Ovary (tissue), 3 donors: ENCODE measurements around the gene NPIPB12.
"Not testable (repeated sequence)": the region's sequence is repeated elsewhere in the genome, so short reads cannot be mapped to it uniquely, and the experiment has no call there.

Experiments
- CTCF ChIP-seq, 3 donors: fragments of 450-650 bp in 2 of 3; fragments of 200-600 bp in 1 of 3; IDR thresholded peaks; one replicate each; pipeline versions ENCODE4 v1.5.1 to v1.8.0; 2016 to 2022; ENCODE audit warnings: antibody characterized with exemption in 3 of 3, mild to moderate bottlenecking in 1 of 3
- EP300 ChIP-seq: sonication (generic); formaldehyde crosslinking; IDR thresholded peaks from one replicate; pipeline ENCODE4 v1.6.1; 2017; ENCODE audit warnings: antibody characterized with exemption
- POLR2A ChIP-seq: fragments of 450-650 bp; IDR thresholded peaks from one replicate; pipeline ENCODE4 v1.6.1; 2017; ENCODE audit warnings: antibody characterized with exemption, mild to moderate bottlenecking, moderate library complexity
- donor health status: DM: no; HTN: no; CAD: no.

GRCh38 chr16:29469660-29470059 lies 36.5 kb downstream of the NPIPB12 start:
- not testable (repeated sequence) for TF ChIP-seq CTCF (IDR thresholded peaks at IDR 0.05); POLR2A; EP300
